ENCODE measurements around the gene PRIM2. TPM values are rescaled to one million over a fixed set of nuclear protein-coding genes. Genes with fewer than 3 reads are reported as not detected.
"Not testable (repeated sequence)": the region's sequence is repeated elsewhere in the genome, so short reads cannot be mapped to it uniquely, and the experiment has no call there.

The PRIM2 gene
- total RNA-seq, 3 donors from 2014 or later (not counting 1 experiment from before 2014, with no cell fraction given), result 16.0 to 27.5 (median 18.3) TPM

GRCh38 chr6:57481121-57481520, 163.7 kb downstream of the PRIM2 start:
- H3K9me3 Mint-ChIP-seq; H3K27me3 ChIP-seq (ENCODE audit: control insufficient read depth, insufficient read depth, low read length); H3K4me3 Mint-ChIP-seq; intact Hi-C loops (cut with micrococcal nuclease); H3K9me3 ChIP-seq (ENCODE audit: control insufficient read depth, insufficient read depth, low read length); DNase-seq; H3K36me3 ChIP-seq (ENCODE audit: control insufficient read depth, insufficient read depth, low read length); H3K4me1 ChIP-seq (ENCODE audit: control insufficient read depth, insufficient read depth, low read length); H3K4me3 ChIP-seq (ENCODE audit: low read length); H3K27me3 Mint-ChIP-seq (ENCODE audit: low read depth in 2 of 2); H3K27ac ChIP-seq (ENCODE audit: low read length); H3K27ac Mint-ChIP-seq; ATAC-seq; H3K36me3 Mint-ChIP-seq: not testable (repeated sequence)
- WGBS (ENCODE audit: insufficient coverage), result no CpG with 5 or more reads among the region's 1 CpG
- peaks cover 6 to 23% of the 10 kb centered on the region in 2 donors for H3K4me1 Mint-ChIP-seq

DNA sequence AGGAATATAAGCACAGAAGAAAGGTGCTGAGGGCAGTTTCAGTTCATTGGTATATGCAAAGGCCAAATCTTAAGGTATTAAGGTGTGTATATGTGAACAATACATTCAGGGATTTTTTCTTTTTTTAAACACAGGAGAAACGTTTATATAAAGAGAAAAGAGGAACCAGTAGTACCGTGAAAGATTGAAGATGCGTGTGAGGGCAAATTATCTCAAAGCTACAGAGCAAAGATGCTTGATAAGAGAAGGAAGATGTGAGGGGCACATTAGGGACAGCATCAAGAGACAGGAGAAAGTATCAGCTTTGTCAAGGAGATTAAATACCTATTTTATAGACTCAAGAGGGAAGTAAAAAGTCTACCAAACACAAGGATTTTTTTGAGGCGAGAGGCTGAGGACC, 165.0 kb downstream of the PRIM2 start:
- H3K4me1 ChIP-seq (ENCODE audit: control insufficient read depth, insufficient read depth, low read length); H3K27me3 ChIP-seq (ENCODE audit: control insufficient read depth, insufficient read depth, low read length); ATAC-seq; H3K36me3 ChIP-seq (ENCODE audit: control insufficient read depth, insufficient read depth, low read length); H3K27ac ChIP-seq (ENCODE audit: low read length); H3K4me3 Mint-ChIP-seq; H3K9me3 ChIP-seq (ENCODE audit: control insufficient read depth, insufficient read depth, low read length); intact Hi-C loops (cut with micrococcal nuclease); H3K27me3 Mint-ChIP-seq (ENCODE audit: low read depth in 2 of 2); H3K36me3 Mint-ChIP-seq; H3K9me3 Mint-ChIP-seq; DNase-seq; H3K4me3 ChIP-seq (ENCODE audit: low read length): not testable (repeated sequence)
- H3K4me1 Mint-ChIP-seq, result peaks cover 6 to 23% of the 10 kb centered on the region in 2 donors
- H3K27ac Mint-ChIP-seq, result peak overlapping the region in 1 of 2 donors; percentile 9
- WGBS (ENCODE audit: insufficient coverage), result 79% methylated on average over 4 of the region's 4 CpGs

GRCh38 chr6:57486494-57487081, 169.2 kb downstream of the PRIM2 start:
- H3K27ac Mint-ChIP-seq; intact Hi-C loops (cut with micrococcal nuclease); H3K27me3 Mint-ChIP-seq (ENCODE audit: low read depth in 2 of 2): not testable (repeated sequence)

DNA sequence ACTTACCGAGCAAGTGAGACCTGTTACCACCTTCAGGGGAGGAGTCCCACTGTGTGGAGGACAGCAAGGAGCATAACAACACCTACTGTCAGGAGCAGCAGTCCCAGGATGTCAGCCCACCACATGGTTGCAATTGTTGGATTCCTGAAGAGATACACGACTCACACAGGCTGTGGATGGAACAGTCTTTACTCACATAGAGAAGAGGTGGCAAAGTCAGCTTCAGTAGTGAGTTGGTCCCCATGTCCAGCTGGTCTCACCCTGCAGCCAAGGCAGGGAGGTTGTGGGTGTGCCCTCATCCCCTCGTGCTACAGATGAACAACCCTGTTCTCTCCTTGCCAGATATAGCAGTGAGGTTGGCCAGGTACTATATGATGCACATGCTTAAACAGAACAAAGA, 171.1 kb downstream of the PRIM2 start:
- H3K4me1 Mint-ChIP-seq; DNase-seq; H3K27ac Mint-ChIP-seq; H3K4me3 Mint-ChIP-seq; H3K36me3 Mint-ChIP-seq; H3K4me3 ChIP-seq (ENCODE audit: low read length); H3K4me1 ChIP-seq (ENCODE audit: control insufficient read depth, insufficient read depth, low read length); H3K27me3 Mint-ChIP-seq (ENCODE audit: low read depth in 2 of 2); H3K27me3 ChIP-seq (ENCODE audit: control insufficient read depth, insufficient read depth, low read length); H3K9me3 ChIP-seq (ENCODE audit: control insufficient read depth, insufficient read depth, low read length); ATAC-seq; H3K27ac ChIP-seq (ENCODE audit: low read length); intact Hi-C loops (cut with micrococcal nuclease); H3K36me3 ChIP-seq (ENCODE audit: control insufficient read depth, insufficient read depth, low read length); H3K9me3 Mint-ChIP-seq: not testable (repeated sequence)
- WGBS (ENCODE audit: insufficient coverage), result 95% methylated on average over 2 of the region's 3 CpGs

More at GRCh38 chr6:57486494-57487081, 169.2 kb downstream of the PRIM2 start:
- not testable (repeated sequence) for H3K9me3 ChIP-seq (ENCODE audit: control insufficient read depth, insufficient read depth, low read length); DNase-seq; H3K4me3 Mint-ChIP-seq; H3K9me3 Mint-ChIP-seq; H3K36me3 Mint-ChIP-seq; H3K4me1 ChIP-seq (ENCODE audit: control insufficient read depth, insufficient read depth, low read length); H3K27ac ChIP-seq (ENCODE audit: low read length); ATAC-seq; H3K36me3 ChIP-seq (ENCODE audit: control insufficient read depth, insufficient read depth, low read length); H3K4me3 ChIP-seq (ENCODE audit: low read length); H3K27me3 ChIP-seq (ENCODE audit: control insufficient read depth, insufficient read depth, low read length)
- peaks cover 4 to 16% of the 10 kb centered on the region in 2 donors for H3K4me1 Mint-ChIP-seq
- WGBS (ENCODE audit: insufficient coverage), result 100% methylated on average over 3 of the region's 4 CpGs

DNA sequence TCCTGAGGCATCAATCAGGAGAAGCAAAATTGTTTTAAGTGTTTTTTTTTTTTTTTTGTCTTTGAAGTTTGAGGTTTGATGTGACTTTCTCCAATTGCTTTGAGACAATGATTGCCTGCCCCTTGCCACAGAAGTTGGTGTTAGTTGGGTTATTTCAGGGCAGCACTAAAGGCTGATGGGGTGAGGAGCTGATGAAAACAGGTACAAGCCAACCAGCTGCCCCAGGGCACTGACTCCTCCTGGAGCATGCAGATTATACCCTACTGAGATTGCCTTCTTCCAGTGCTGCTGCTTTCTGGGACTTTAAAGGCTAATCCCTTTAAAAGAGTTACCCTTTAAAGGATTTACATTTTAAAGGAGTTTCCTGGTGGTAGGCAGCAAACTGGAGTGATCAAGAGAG, 172.5 kb downstream of the PRIM2 start:
- ATAC-seq; intact Hi-C loops (cut with micrococcal nuclease); H3K9me3 ChIP-seq (ENCODE audit: control insufficient read depth, insufficient read depth, low read length); H3K27me3 Mint-ChIP-seq (ENCODE audit: low read depth in 2 of 2); H3K36me3 ChIP-seq (ENCODE audit: control insufficient read depth, insufficient read depth, low read length); H3K4me3 Mint-ChIP-seq; H3K27me3 ChIP-seq (ENCODE audit: control insufficient read depth, insufficient read depth, low read length); H3K27ac ChIP-seq (ENCODE audit: low read length); H3K9me3 Mint-ChIP-seq; H3K4me3 ChIP-seq (ENCODE audit: low read length); DNase-seq; H3K4me1 Mint-ChIP-seq; H3K4me1 ChIP-seq (ENCODE audit: control insufficient read depth, insufficient read depth, low read length); H3K27ac Mint-ChIP-seq; H3K36me3 Mint-ChIP-seq: not testable (repeated sequence)

- H3K4me3 ChIP-seq (ENCODE audit: low read length); H3K36me3 Mint-ChIP-seq; H3K9me3 Mint-ChIP-seq; H3K27ac ChIP-seq (ENCODE audit: low read length); H3K4me3 Mint-ChIP-seq; H3K27me3 Mint-ChIP-seq (ENCODE audit: low read depth in 2 of 2); H3K27ac Mint-ChIP-seq; ATAC-seq; intact Hi-C loops (cut with micrococcal nuclease); H3K4me1 Mint-ChIP-seq; H3K9me3 ChIP-seq (ENCODE audit: control insufficient read depth, insufficient read depth, low read length); H3K27me3 ChIP-seq (ENCODE audit: control insufficient read depth, insufficient read depth, low read length); H3K4me1 ChIP-seq (ENCODE audit: control insufficient read depth, insufficient read depth, low read length); DNase-seq; H3K36me3 ChIP-seq (ENCODE audit: control insufficient read depth, insufficient read depth, low read length): not testable (repeated sequence)
- 98% methylated on average over 5 of the region's 7 CpGs for WGBS (ENCODE audit: insufficient coverage)
Measured at GRCh38 chr6:57491795-57492194, 174.4 kb downstream of the PRIM2 start.

- not testable (repeated sequence) for H3K27me3 Mint-ChIP-seq (ENCODE audit: low read depth in 2 of 2)
Measured at GRCh38 chr6:57496251-57496650, 178.8 kb downstream of the PRIM2 start.

DNA sequence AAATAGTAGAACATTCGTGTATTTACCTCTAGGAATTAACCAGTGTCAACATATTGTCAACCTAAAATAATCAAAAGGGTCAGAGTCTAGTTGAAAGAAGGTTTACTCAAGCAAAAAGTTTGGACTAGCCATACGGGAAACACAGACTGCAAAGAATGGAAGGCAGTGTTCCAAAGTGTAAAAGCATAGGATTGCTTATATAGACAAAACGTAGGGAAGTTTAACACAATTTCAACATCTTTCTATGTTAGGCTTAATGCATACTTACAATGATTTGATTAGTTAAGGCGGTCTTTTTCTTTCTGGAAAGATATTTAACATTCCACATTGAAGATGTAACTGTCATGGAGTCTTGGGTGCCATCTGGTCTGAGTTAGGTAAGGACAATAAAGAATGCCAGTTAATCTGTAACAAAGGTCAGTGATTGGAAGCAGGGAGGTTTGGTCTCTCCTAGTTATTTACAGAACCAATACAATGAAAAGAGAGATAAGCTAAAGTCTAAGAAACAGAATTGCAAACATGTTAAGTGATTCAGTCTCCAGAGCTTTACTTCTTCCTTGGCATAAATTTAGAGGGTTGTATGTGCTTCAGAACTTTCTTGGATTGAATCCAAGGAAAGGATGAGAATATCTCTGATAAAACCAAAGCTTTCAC, 183.1 kb downstream of the PRIM2 start:
- H3K4me1 Mint-ChIP-seq; DNase-seq; H3K9me3 Mint-ChIP-seq; H3K4me1 ChIP-seq (ENCODE audit: control insufficient read depth, insufficient read depth, low read length); H3K4me3 Mint-ChIP-seq; H3K36me3 ChIP-seq (ENCODE audit: control insufficient read depth, insufficient read depth, low read length); H3K27me3 Mint-ChIP-seq (ENCODE audit: low read depth in 2 of 2); H3K4me3 ChIP-seq (ENCODE audit: low read length); H3K27ac ChIP-seq (ENCODE audit: low read length); H3K36me3 Mint-ChIP-seq; H3K27me3 ChIP-seq (ENCODE audit: control insufficient read depth, insufficient read depth, low read length); H3K9me3 ChIP-seq (ENCODE audit: control insufficient read depth, insufficient read depth, low read length); ATAC-seq; intact Hi-C loops (cut with micrococcal nuclease); H3K27ac Mint-ChIP-seq: not testable (repeated sequence)
- WGBS (ENCODE audit: insufficient coverage), result 44% methylated on average over 1 of the region's 4 CpGs

More at GRCh38 chr6:57496251-57496650, 178.8 kb downstream of the PRIM2 start:
- H3K4me3 Mint-ChIP-seq; ATAC-seq; H3K27ac ChIP-seq (ENCODE audit: low read length); DNase-seq; H3K27me3 ChIP-seq (ENCODE audit: control insufficient read depth, insufficient read depth, low read length); intact Hi-C loops (cut with micrococcal nuclease); H3K36me3 Mint-ChIP-seq; H3K36me3 ChIP-seq (ENCODE audit: control insufficient read depth, insufficient read depth, low read length); H3K4me1 ChIP-seq (ENCODE audit: control insufficient read depth, insufficient read depth, low read length); H3K4me3 ChIP-seq (ENCODE audit: low read length); H3K4me1 Mint-ChIP-seq; H3K9me3 ChIP-seq (ENCODE audit: control insufficient read depth, insufficient read depth, low read length); H3K9me3 Mint-ChIP-seq; H3K27ac Mint-ChIP-seq: not testable (repeated sequence)
- WGBS (ENCODE audit: insufficient coverage), result no CpG with 5 or more reads among the region's 2 CpGs
